ENCODE data around the gene CTBP1. TPM values are rescaled to one million over a fixed set of nuclear protein-coding genes. Genes with fewer than 3 reads are reported as not detected.

CTBP1 gene
- polyA plus RNA-seq, 1 donor from 2014 or later, result 325 TPM

- no peak overlapping the region for H2AFZ ChIP-seq (ENCODE audit: low read depth, low read length)
- H4K20me1 ChIP-seq (ENCODE audit: insufficient read depth), result peaks cover 4% of the 10 kb centered on the region
- H3K79me2 ChIP-seq (replicated peaks; ENCODE audit: insufficient read depth, low read length), result peaks cover 25% of the 10 kb centered on the region
- H3K9me2 ChIP-seq (ENCODE audit: insufficient read depth, low read length), result no peaks in the 10 kb centered on the region
- H3K4me2 ChIP-seq (ENCODE audit: low read length), result no peak overlapping the region
- no peak overlapping the region for H3K9ac ChIP-seq (ENCODE audit: low read length)
- no peak overlapping the region for H3K27ac ChIP-seq (ENCODE audit: low read length)
- H3F3A ChIP-seq (ENCODE audit: insufficient read depth, low read length, poor library complexity, severe bottlenecking), result no peaks in the 10 kb centered on the region
- H3K9me3 ChIP-seq (ENCODE audit: low read length), result no peaks in the 10 kb centered on the region
- peaks cover 4% of the 10 kb centered on the region for H3K36me3 ChIP-seq (ENCODE audit: insufficient read depth, low read length)
- no peak overlapping the region for H3K4me3 ChIP-seq (ENCODE audit: low read length)
- no peak for TF ChIP-seq EZH2 (IDR thresholded peaks at IDR 0.05; ENCODE audit: borderline replicate concordance, insufficient read depth, low read length, poor library complexity, severe bottlenecking)
- H3K27me3 ChIP-seq (ENCODE audit: insufficient read depth, low read depth, low read length), result no peaks in the 10 kb centered on the region
Observed at GRCh38 chr4:1234811-1235292, 14.1 kb downstream of the CTBP1 start.

- H3K9me2 ChIP-seq (ENCODE audit: insufficient read depth, low read length), result no peaks in the 10 kb centered on the region
- no peaks in the 10 kb centered on the region for H3K9me3 ChIP-seq (ENCODE audit: low read length)
- no peaks in the 10 kb centered on the region for H3F3A ChIP-seq (ENCODE audit: insufficient read depth, low read length, poor library complexity, severe bottlenecking)
- no peak overlapping the region for H3K4me2 ChIP-seq (ENCODE audit: low read length)
- peaks cover 4% of the 10 kb centered on the region for H3K36me3 ChIP-seq (ENCODE audit: insufficient read depth, low read length)
- H2AFZ ChIP-seq (ENCODE audit: low read depth, low read length), result no peak overlapping the region
- no peak overlapping the region for H3K9ac ChIP-seq (ENCODE audit: low read length)
- no peak overlapping the region for H3K4me3 ChIP-seq (ENCODE audit: low read length)
- H3K79me2 ChIP-seq (replicated peaks; ENCODE audit: insufficient read depth, low read length), result peaks cover 25% of the 10 kb centered on the region
- TF ChIP-seq TAF1 (IDR thresholded peaks at IDR 0.05; ENCODE audit: low read depth) (no peak), RAD21 (conservative IDR thresholded peaks at IDR 0.05) (no peak), MXI1 (conservative IDR thresholded peaks at IDR 0.05; ENCODE audit: poor library complexity, severe bottlenecking) (no peak), POLR2AphosphoS5 (IDR thresholded peaks at IDR 0.05) (no peak), SMC3 (conservative IDR thresholded peaks at IDR 0.05; ENCODE audit: poor library complexity) (no peak), EZH2 (IDR thresholded peaks at IDR 0.05; ENCODE audit: borderline replicate concordance, insufficient read depth, low read length, poor library complexity, severe bottlenecking) (no peak), EP300 (conservative IDR thresholded peaks at IDR 0.05; ENCODE audit: poor library complexity, severe bottlenecking) (no peak)
- TF ChIP-seq, protein P1, sequence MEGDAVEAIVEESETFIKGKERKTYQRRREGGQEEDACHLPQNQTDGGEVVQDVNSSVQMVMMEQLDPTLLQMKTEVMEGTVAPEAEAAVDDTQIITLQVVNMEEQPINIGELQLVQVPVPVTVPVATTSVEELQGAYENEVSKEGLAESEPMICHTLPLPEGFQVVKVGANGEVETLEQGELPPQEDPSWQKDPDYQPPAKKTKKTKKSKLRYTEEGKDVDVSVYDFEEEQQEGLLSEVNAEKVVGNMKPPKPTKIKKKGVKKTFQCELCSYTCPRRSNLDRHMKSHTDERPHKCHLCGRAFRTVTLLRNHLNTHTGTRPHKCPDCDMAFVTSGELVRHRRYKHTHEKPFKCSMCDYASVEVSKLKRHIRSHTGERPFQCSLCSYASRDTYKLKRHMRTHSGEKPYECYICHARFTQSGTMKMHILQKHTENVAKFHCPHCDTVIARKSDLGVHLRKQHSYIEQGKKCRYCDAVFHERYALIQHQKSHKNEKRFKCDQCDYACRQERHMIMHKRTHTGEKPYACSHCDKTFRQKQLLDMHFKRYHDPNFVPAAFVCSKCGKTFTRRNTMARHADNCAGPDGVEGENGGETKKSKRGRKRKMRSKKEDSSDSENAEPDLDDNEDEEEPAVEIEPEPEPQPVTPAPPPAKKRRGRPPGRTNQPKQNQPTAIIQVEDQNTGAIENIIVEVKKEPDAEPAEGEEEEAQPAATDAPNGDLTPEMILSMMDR (IDR thresholded peaks at IDR 0.05; ENCODE audit: poor library complexity, severe bottlenecking), result no peak
- TF ChIP-seq, protein P2, sequence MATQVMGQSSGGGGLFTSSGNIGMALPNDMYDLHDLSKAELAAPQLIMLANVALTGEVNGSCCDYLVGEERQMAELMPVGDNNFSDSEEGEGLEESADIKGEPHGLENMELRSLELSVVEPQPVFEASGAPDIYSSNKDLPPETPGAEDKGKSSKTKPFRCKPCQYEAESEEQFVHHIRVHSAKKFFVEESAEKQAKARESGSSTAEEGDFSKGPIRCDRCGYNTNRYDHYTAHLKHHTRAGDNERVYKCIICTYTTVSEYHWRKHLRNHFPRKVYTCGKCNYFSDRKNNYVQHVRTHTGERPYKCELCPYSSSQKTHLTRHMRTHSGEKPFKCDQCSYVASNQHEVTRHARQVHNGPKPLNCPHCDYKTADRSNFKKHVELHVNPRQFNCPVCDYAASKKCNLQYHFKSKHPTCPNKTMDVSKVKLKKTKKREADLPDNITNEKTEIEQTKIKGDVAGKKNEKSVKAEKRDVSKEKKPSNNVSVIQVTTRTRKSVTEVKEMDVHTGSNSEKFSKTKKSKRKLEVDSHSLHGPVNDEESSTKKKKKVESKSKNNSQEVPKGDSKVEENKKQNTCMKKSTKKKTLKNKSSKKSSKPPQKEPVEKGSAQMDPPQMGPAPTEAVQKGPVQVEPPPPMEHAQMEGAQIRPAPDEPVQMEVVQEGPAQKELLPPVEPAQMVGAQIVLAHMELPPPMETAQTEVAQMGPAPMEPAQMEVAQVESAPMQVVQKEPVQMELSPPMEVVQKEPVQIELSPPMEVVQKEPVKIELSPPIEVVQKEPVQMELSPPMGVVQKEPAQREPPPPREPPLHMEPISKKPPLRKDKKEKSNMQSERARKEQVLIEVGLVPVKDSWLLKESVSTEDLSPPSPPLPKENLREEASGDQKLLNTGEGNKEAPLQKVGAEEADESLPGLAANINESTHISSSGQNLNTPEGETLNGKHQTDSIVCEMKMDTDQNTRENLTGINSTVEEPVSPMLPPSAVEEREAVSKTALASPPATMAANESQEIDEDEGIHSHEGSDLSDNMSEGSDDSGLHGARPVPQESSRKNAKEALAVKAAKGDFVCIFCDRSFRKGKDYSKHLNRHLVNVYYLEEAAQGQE (IDR thresholded peaks at IDR 0.05; ENCODE audit: borderline replicate concordance), result no peak
- H3K27me3 ChIP-seq (ENCODE audit: insufficient read depth, low read depth, low read length), result no peaks in the 10 kb centered on the region
- H3K27ac ChIP-seq (ENCODE audit: low read length), result no peak overlapping the region
- peaks cover 4% of the 10 kb centered on the region for H4K20me1 ChIP-seq (ENCODE audit: insufficient read depth)
Observed at GRCh38 chr4:1234309-1234695, 14.6 kb downstream of the CTBP1 start.
